H9 (cell line): ENCODE results near the gene KLF1. TPM values are rescaled to one million over a fixed set of nuclear protein-coding genes. Genes with fewer than 3 reads are reported as not detected.

Experiments used
- DNase-seq: peaks from one replicate; pipeline ENCODE4 v3.0.0-alpha.2; 2017
- H2AFZ ChIP-seq: one replicate; pipeline ENCODE4 v1.6.1; 2013; ENCODE audit warnings: mild to moderate bottlenecking, low read length, control low read depth, moderate library complexity
- H2AK5ac ChIP-seq: 2 replicates; pipeline ENCODE4 v1.6.1; 2013; ENCODE audit warnings: low read length, control low read depth, mixed read lengths; ENCODE audit not compliant: insufficient read length
- H2BK120ac ChIP-seq: one replicate; pipeline ENCODE4 v1.6.1; 2013; ENCODE audit warnings: low read depth, mild to moderate bottlenecking, low read length, control low read depth, inconsistent platforms; ENCODE audit not compliant: poor library complexity, severe bottlenecking
- H2BK12ac ChIP-seq: 2 replicates; pipeline ENCODE4 v1.6.1; 2013; ENCODE audit warnings: low read length, control low read depth, mixed read lengths, low read depth; ENCODE audit not compliant: insufficient read length
- H2BK15ac ChIP-seq: 2 replicates; pipeline ENCODE4 v1.6.1; 2013; ENCODE audit warnings: low read depth, low read length, control low read depth
- H2BK20ac ChIP-seq: one replicate; pipeline ENCODE4 v1.6.1; 2013; ENCODE audit warnings: low read depth, mild to moderate bottlenecking, low read length, control low read depth, inconsistent platforms; ENCODE audit not compliant: poor library complexity, severe bottlenecking
- H2BK5ac ChIP-seq: 2 replicates; pipeline ENCODE4 v1.6.1; 2013; ENCODE audit warnings: low read length, control low read depth, mixed read lengths; ENCODE audit not compliant: insufficient read length
- H3K14ac ChIP-seq: 2 replicates; pipeline ENCODE4 v1.6.1; 2013; ENCODE audit warnings: low read length, control low read depth; ENCODE audit not compliant: insufficient read depth
- H3K18ac ChIP-seq: 2 replicates; pipeline ENCODE4 v1.6.1; 2013; ENCODE audit warnings: low read depth, mild to moderate bottlenecking, mixed read lengths, low read length, control low read depth; ENCODE audit not compliant: insufficient read length
- H3K23ac ChIP-seq: 2 replicates; pipeline ENCODE4 v1.6.1; 2013; ENCODE audit warnings: low read length, control low read depth, mixed read lengths, low read depth; ENCODE audit not compliant: insufficient read length
- H3K23me2 ChIP-seq: 2 replicates; pipeline ENCODE4 v1.6.1; 2013; ENCODE audit warnings: low read depth, mild to moderate bottlenecking, mixed read lengths, low read length, control low read depth; ENCODE audit not compliant: insufficient read length, poor library complexity, severe bottlenecking
- H3K27ac ChIP-seq: 2 replicates; pipeline ENCODE4 v1.5.1; 2013; ENCODE audit warnings: low read length, control low read depth, mixed read lengths, low read depth; ENCODE audit not compliant: insufficient read length
- H3K27me3 ChIP-seq: 2 replicates; pipeline ENCODE4 v1.6.1; 2013; ENCODE audit warnings: low read length, control low read depth, inconsistent platforms; ENCODE audit not compliant: insufficient read depth
- H3K4ac ChIP-seq: 2 replicates; pipeline ENCODE4 v1.6.1; 2013; ENCODE audit warnings: low read depth, mild to moderate bottlenecking, control low read depth, inconsistent platforms, low read length, moderate library complexity
- H3K4me1 ChIP-seq: 2 replicates; pipeline ENCODE4 v1.6.1; 2013; ENCODE audit warnings: low read length, control low read depth, inconsistent platforms; ENCODE audit not compliant: insufficient read depth
- H3K4me2 ChIP-seq: 2 replicates; pipeline ENCODE4 v1.6.1; 2013; ENCODE audit warnings: low read length, control low read depth, mixed read lengths; ENCODE audit not compliant: insufficient read length, insufficient read depth
- H3K56ac ChIP-seq: 2 replicates; pipeline ENCODE4 v1.6.1; 2013; ENCODE audit warnings: low read depth, mild to moderate bottlenecking, mixed read lengths, low read length, control low read depth; ENCODE audit not compliant: insufficient read length
- H3K79me1 ChIP-seq: 2 replicates; pipeline ENCODE4 v1.6.1; 2013; ENCODE audit warnings: low read depth, mild to moderate bottlenecking, moderate library complexity, low read length, control low read depth, inconsistent platforms; ENCODE audit not compliant: insufficient read depth, poor library complexity, severe bottlenecking
- H3K79me2 ChIP-seq: 2 replicates; pipeline ENCODE4 v1.6.1; 2013; ENCODE audit warnings: low read length, control low read depth, inconsistent platforms; ENCODE audit not compliant: insufficient read depth
- H3K9ac ChIP-seq: 2 replicates; pipeline ENCODE4 v1.6.1; 2013; ENCODE audit warnings: low read length, control low read depth, mixed read lengths; ENCODE audit not compliant: insufficient read length; ENCODE audit errors: extremely low read depth
- H3K9me3 ChIP-seq: one replicate; pipeline ENCODE4 v1.6.1; 2013; ENCODE audit warnings: low read depth, low read length, inconsistent platforms; ENCODE audit not compliant: control insufficient read depth
- H3T11ph ChIP-seq: one replicate; pipeline ENCODE4 v1.6.1; 2013; ENCODE audit warnings: mild to moderate bottlenecking, low read length, control low read depth, inconsistent platforms
- H4K20me1 ChIP-seq: one replicate; pipeline ENCODE4 v1.6.1; 2013; ENCODE audit not compliant: control insufficient read depth, insufficient read length, insufficient read depth
- H4K5ac ChIP-seq: 2 replicates; pipeline ENCODE4 v1.6.1; 2013; ENCODE audit warnings: low read depth, mild to moderate bottlenecking, mixed read lengths, low read length, control low read depth; ENCODE audit not compliant: insufficient read length
- H4K8ac ChIP-seq: replicated peaks from 2 replicates; pipeline ENCODE4 v1.6.1; 2013; ENCODE audit warnings: low read length, control low read depth, mixed read lengths, low read depth; ENCODE audit not compliant: insufficient read length
- H4K91ac ChIP-seq: 2 replicates; pipeline ENCODE4 v1.6.1; 2013; ENCODE audit warnings: low read depth, mild to moderate bottlenecking, moderate library complexity, mixed read lengths, low read length, control low read depth; ENCODE audit not compliant: insufficient read length
- H3K27ac Mint-ChIP-seq, 3 experiments: 2 replicates in 2 of 3; 3 replicates in 1 of 3; pipeline ENCODE4 v1.8.0; 2020 to 2021; ENCODE audit warnings: mixed read lengths in 3 of 3, mild to moderate bottlenecking in 1 of 3, moderate library complexity in 1 of 3
- H3K27me3 Mint-ChIP-seq: 2 replicates; pipeline ENCODE4 v1.8.0; 2021; ENCODE audit warnings: low read depth, mild to moderate bottlenecking, moderate library complexity, mixed read lengths
- H3K36me3 Mint-ChIP-seq, 3 experiments: 2 replicates in 2 of 3; 3 replicates in 1 of 3; pipeline ENCODE4 v1.8.0; 2020 to 2021; ENCODE audit warnings: low read depth in 3 of 3, mixed read lengths in 3 of 3; ENCODE audit not compliant: insufficient read depth in 1 of 3
- H3K4me1 Mint-ChIP-seq, 2 experiments: 2 replicates each; pipeline ENCODE4 v1.8.0; 2020; ENCODE audit warnings: mixed read lengths in 2 of 2
- H3K4me3 Mint-ChIP-seq, 2 experiments: 2 replicates in 1 of 2; 3 replicates in 1 of 2; pipeline ENCODE4 v1.8.0; 2020 to 2021; ENCODE audit warnings: mild to moderate bottlenecking in 2 of 2, mixed read lengths in 2 of 2, moderate library complexity in 1 of 2
- H3K9me3 Mint-ChIP-seq, 2 experiments: 2 replicates in 1 of 2; 3 replicates in 1 of 2; pipeline ENCODE4 v1.8.0; 2020; ENCODE audit warnings: mild to moderate bottlenecking in 2 of 2, mixed read lengths in 2 of 2, moderate library complexity in 1 of 2
- CTCF ChIP-seq: fragments of 200-600 bp; sonication (generic); conservative IDR thresholded peaks from 3 replicates; pipeline ENCODE4 v1.8.0; 2021; ENCODE audit warnings: antibody characterized with exemption, mild to moderate bottlenecking
- WGBS: extraction: QIAGEN DNeasy Blood & Tissue Kit; methylation state at CpG from one replicate; pipeline ENCODE4 v1.1.7; 2013; ENCODE audit warnings: missing lambda C conversion rate, low lambda C conversion rate, mixed read lengths; ENCODE audit not compliant: insufficient read length; ENCODE audit errors: extremely low coverage; 5-methylcytosine and 5-hydroxymethylcytosine counted together
- total RNA-seq: library from RNA; stranded (reverse); gene quantifications from 2 replicates; pipeline ENCODE4 v1.2.1, GENCODE V29; 2021

The KLF1 gene
- total RNA-seq, 1 experiment from 2014 or later: 0.37 TPM

- H4K20me1 ChIP-seq: peaks cover 3% of the 10 kb centered on the region
- no peak overlapping the region for H3K23ac ChIP-seq
- Mint-ChIP-seq H3K4me3 (no peak overlapping the region), H3K27me3 (no peaks in the 10 kb centered on the region), H3K27ac (no peak overlapping the region), H3K4me1 (peaks cover 5 to 10% of the 10 kb centered on the region in 2 experiments), H3K36me3 (peaks cover 36 to 51% (median 40%) of the 10 kb centered on the region in 3 experiments), H3K9me3 (peaks cover 5 to 11% of the 10 kb centered on the region in 2 experiments; a peak in 4 of 5 replicates)
- no peak overlapping the region for H3K18ac ChIP-seq
- no peak overlapping the region for H4K91ac ChIP-seq
- H3K23me2 ChIP-seq: peaks cover 5% of the 10 kb centered on the region
- no peaks in the 10 kb centered on the region; the same call in 1 of the 2 replicates for H3K4me1 ChIP-seq
- no peak overlapping the region for H2AK5ac ChIP-seq
- no peak for DNase-seq
- no peak overlapping the region for H3K27ac ChIP-seq
- H3K79me2 ChIP-seq: no peaks in the 10 kb centered on the region
- H3K4me2 ChIP-seq: no peak overlapping the region
- no peak overlapping the region for H3T11ph ChIP-seq
- no peak overlapping the region for H3K14ac ChIP-seq
- H3K4ac ChIP-seq: no peak overlapping the region
- WGBS: no CpG with 5 or more reads among the region's 3 CpGs
- H3K79me1 ChIP-seq: no peaks in the 10 kb centered on the region
- H2BK15ac ChIP-seq: no peak overlapping the region
- H2AFZ ChIP-seq: no peak overlapping the region
- no peak overlapping the region for H2BK5ac ChIP-seq
- no peak for TF ChIP-seq CTCF
- no peak overlapping the region for H3K9ac ChIP-seq
- no peaks in the 10 kb centered on the region for H3K9me3 ChIP-seq
- no peak overlapping the region for H2BK12ac ChIP-seq
- H4K5ac ChIP-seq: no peak overlapping the region
- no peak overlapping the region for H4K8ac ChIP-seq
- no peak overlapping the region for H2BK120ac ChIP-seq
- H3K56ac ChIP-seq: no peak overlapping the region
- no peaks in the 10 kb centered on the region for H3K27me3 ChIP-seq
- H2BK20ac ChIP-seq: no peak overlapping the region
These were observed 15.3 kb downstream of the KLF1 start for GRCh38 chr19:12871681-12872080.
